HCT116 (cell line): ENCODE measurements around the gene RNH1. TPM values are rescaled to one million over a fixed set of nuclear protein-coding genes. Genes with fewer than 3 reads are reported as not detected.

Source experiments
- ATAC-seq: fragments of 200-7000 bp; cut with Tn5 transposase; 2 replicates; pipeline ENCODE4 v1.9.1; 2020; ENCODE audit warnings: mild to moderate bottlenecking, moderate library complexity
- BruUV-seq: library from RNA; stranded (reverse); fragments of 400-500 nt; replicated peaks from 2 replicates; lab custom pipeline; 2021; lab: Mats Ljungman, UMichigan
- CTCF ChIA-PET: fragments of 300-600 bp; sonication (Branson Sonifier 250); formaldehyde crosslinking; loops from one replicate; lab custom pipeline; 2021; ENCODE audit warnings: antibody characterized with exemption; lab: Charles Lee
- POLR2A ChIA-PET: fragments of 300-600, 350-600 bp; sonication (Branson Sonifier 250); formaldehyde crosslinking; loops from one replicate; lab custom pipeline; 2021; ENCODE audit warnings: antibody characterized with exemption; lab: Charles Lee
- RAD21 ChIA-PET, 2 experiments: fragments of 300-600 bp; sonication (Branson Sonifier 250); formaldehyde crosslinking; loops; one replicate each; lab custom pipeline; 2023; ENCODE audit warnings: low total read pairs in 2 of 2; ENCODE audit not compliant: uncharacterized antibody in 2 of 2, unreplicated experiment in 2 of 2, low non-redundant PET in 1 of 2; lab: Charles Lee
- DNase-seq: peaks from one replicate; pipeline ENCODE4 v3.0.0-alpha.2; 2010; ENCODE audit warnings: low read depth, low spot score
- H2AFZ ChIP-seq: fragments of 200-600 bp; shearing (Covaris generic), sonication (generic); 2 replicates; pipeline ENCODE4 v1.6.1; 2017; ENCODE audit warnings: low read depth, mixed run types, mixed read lengths, antibody characterized with exemption, low read length; ENCODE audit not compliant: poor library complexity, severe bottlenecking
- H3K27ac ChIP-seq: 2 replicates; pipeline ENCODE4 v1.5.1; 2012; ENCODE audit warnings: low read depth, low read length
- H3K27me3 ChIP-seq: fragments of 200-600 bp; sonication (generic); 2 replicates; pipeline ENCODE4 v1.6.1; 2016; ENCODE audit warnings: mixed run types, low read length, mixed read lengths; ENCODE audit not compliant: insufficient read depth
- H3K36me3 ChIP-seq, 2 experiments: fragments of 200-500 bp in 1 of 2; fragments of 200-600 bp in 1 of 2; sonication (Bioruptor generic) in 1 of 2; sonication (generic) in 1 of 2; 2 replicates each; pipeline versions ENCODE4 v1.5.1 to v1.6.1; 2014 to 2016; ENCODE audit warnings: low read length in 2 of 2, inconsistent platforms in 1 of 2, mixed read lengths in 1 of 2, mixed run types in 1 of 2; ENCODE audit not compliant: insufficient read depth in 2 of 2, control insufficient read depth in 1 of 2
- H3K4me1 ChIP-seq, 2 experiments: fragments of 200-600 bp in 1 of 2; sonication (generic) in 1 of 2; 2 replicates each; pipeline versions ENCODE4 v1.5.1 to v1.6.1; 2012 to 2017; ENCODE audit warnings: low read length in 2 of 2, inconsistent platforms in 1 of 2, mild to moderate bottlenecking in 1 of 2, mixed read lengths in 1 of 2, mixed run types in 1 of 2, moderate library complexity in 1 of 2; ENCODE audit not compliant: insufficient read depth in 2 of 2, control insufficient read depth in 1 of 2
- H3K4me2 ChIP-seq: fragments of 200-600 bp; sonication (generic); 2 replicates; pipeline ENCODE4 v1.6.1; 2017; ENCODE audit warnings: mixed run types, low read length, mixed read lengths
- H3K4me3 ChIP-seq, 2 experiments: fragments of 200-600 bp in 1 of 2; sonication (generic) in 1 of 2; replicated peaks in 1 of 2; 2 replicates each; pipeline ENCODE4 v1.5.1; 2011 to 2016; ENCODE audit warnings: low read length in 2 of 2, control low read depth in 1 of 2, low read depth in 1 of 2, mild to moderate bottlenecking in 1 of 2, mixed read lengths in 1 of 2, mixed run types in 1 of 2
- H3K79me2 ChIP-seq: fragments of 200-600 bp; sonication (generic); 2 replicates; pipeline ENCODE4 v1.6.1; 2017; ENCODE audit warnings: mild to moderate bottlenecking, mixed run types, low read length, moderate library complexity, mixed read lengths; ENCODE audit not compliant: insufficient read depth
- H3K9ac ChIP-seq: fragments of 200-600 bp; sonication (generic); 2 replicates; pipeline ENCODE4 v1.6.1; 2016; ENCODE audit warnings: low read length, mixed read lengths
- H3K9me2 ChIP-seq: fragments of 200-600 bp; sonication (generic), shearing (Covaris generic); 2 replicates; pipeline ENCODE4 v1.6.1; 2017; ENCODE audit warnings: mixed run types, mild to moderate bottlenecking, moderate library complexity; ENCODE audit not compliant: insufficient read depth
- H3K9me3 ChIP-seq, 2 experiments: fragments of 200-500 bp in 1 of 2; fragments of 200-600 bp in 1 of 2; sonication (Bioruptor generic) in 1 of 2; sonication (generic) in 1 of 2; 2 replicates each; pipeline ENCODE4 v1.6.1; 2014 to 2017; ENCODE audit warnings: low read length in 2 of 2, mixed read lengths in 2 of 2, inconsistent platforms in 1 of 2, low read depth in 1 of 2, mild to moderate bottlenecking in 1 of 2, mixed run types in 1 of 2, moderate library complexity in 1 of 2; ENCODE audit not compliant: control insufficient read depth in 1 of 2, insufficient read depth in 1 of 2
- H4K20me1 ChIP-seq: fragments of 200-600 bp; sonication (generic), shearing (Covaris generic); 2 replicates; pipeline ENCODE4 v1.6.1; 2017; ENCODE audit warnings: mixed run types, mild to moderate bottlenecking, moderate library complexity; ENCODE audit not compliant: insufficient read depth
- CEBPB ChIP-seq: IDR thresholded peaks from 2 replicates; pipeline ENCODE4 v1.6.1; 2012; ENCODE audit warnings: low read depth
- EGR1 ChIP-seq: IDR thresholded peaks from 2 replicates; pipeline ENCODE4 v1.6.1; 2012; ENCODE audit warnings: low read depth
- ELF1 ChIP-seq: IDR thresholded peaks from 2 replicates; pipeline ENCODE4 v1.6.1; 2012; ENCODE audit warnings: low read depth, borderline replicate concordance
- POLR2A ChIP-seq: IDR thresholded peaks from 2 replicates; pipeline ENCODE4 v1.7.0; 2011; ENCODE audit warnings: borderline replicate concordance; ENCODE audit not compliant: insufficient read depth, insufficient read length; ENCODE audit errors: extremely low read depth
- SP1 ChIP-seq: IDR thresholded peaks from 2 replicates; pipeline ENCODE4 v1.6.1; 2012; ENCODE audit warnings: low read depth
- ZBTB33 ChIP-seq: IDR thresholded peaks from 2 replicates; pipeline ENCODE4 v1.6.1; 2011; ENCODE audit warnings: mild to moderate bottlenecking, low read length, moderate library complexity; ENCODE audit not compliant: insufficient replicate concordance; ENCODE audit errors: extremely low read depth
- ZFX ChIP-seq: fragments of 450-650 bp; IDR thresholded peaks from 2 replicates; pipeline ENCODE4 v1.6.1; 2017
- intact Hi-C: fragments of 100-400 bp; cut with micrococcal nuclease; formaldehyde crosslinking; loops from 2 replicates; pipeline ENCODE4 v1.10.0; 2022
- total RNA-seq: library from RNA; stranded (reverse); gene quantifications from one replicate; pipeline ENCODE4 v1.2.1, GENCODE V29; 2021; ENCODE audit not compliant: unreplicated experiment
- TF ChIP-seq, protein P1 (sequence below): IDR thresholded peaks from 2 replicates; pipeline ENCODE4 v1.6.1; 2012; ENCODE audit warnings: low read depth

The RNH1 gene
- total RNA-seq, 1 experiment from 2014 or later = 120 TPM

DNA sequence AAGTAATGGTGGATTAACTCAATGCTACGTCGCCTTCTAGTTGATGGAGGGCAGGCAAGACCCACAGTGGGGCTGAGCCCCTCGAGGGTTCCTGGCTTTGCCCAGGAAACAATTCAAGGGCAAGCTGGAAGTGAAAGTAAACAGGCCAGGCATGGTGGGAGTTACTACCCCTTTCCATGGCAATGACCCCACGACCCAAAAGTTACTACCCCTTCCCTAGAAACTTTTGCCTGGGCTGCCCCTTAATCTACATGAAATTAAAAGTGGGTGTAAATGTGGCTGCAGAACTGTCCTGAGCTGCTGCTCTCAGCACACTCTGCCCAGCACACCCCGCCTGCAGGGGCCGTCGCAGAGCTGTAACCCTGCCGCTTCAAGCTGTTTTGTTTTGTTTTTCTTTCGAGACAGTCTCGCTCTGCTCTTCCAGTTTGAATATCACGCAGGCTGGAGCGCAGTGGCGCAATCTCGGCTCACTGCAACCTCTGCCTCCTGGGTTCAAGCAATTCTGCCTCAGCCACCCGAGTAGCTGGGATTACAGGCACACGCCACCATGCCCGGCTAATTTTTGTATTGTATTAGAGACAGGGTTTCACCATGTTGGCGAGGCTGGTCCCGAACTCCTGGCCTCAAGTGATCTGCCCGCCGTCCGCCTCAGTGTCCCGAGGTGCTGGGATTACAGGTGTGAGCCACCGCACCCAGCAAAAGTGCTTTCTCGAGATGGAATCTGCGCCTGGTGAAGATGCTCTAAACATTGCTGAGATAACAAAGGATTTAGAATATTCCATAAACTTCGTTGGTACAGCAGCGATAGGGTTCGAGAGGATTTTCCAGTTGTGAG is 5.9 kb upstream of the RNH1 start:
- POLR2A ChIA-PET = no interaction called here
- TF ChIP-seq EGR1 (no peak), CEBPB (no peak), POLR2A (no peak), SP1 (no peak), ZFX (no peak), ELF1 (no peak), ZBTB33 (no peak)
- TF ChIP-seq, protein P1, sequence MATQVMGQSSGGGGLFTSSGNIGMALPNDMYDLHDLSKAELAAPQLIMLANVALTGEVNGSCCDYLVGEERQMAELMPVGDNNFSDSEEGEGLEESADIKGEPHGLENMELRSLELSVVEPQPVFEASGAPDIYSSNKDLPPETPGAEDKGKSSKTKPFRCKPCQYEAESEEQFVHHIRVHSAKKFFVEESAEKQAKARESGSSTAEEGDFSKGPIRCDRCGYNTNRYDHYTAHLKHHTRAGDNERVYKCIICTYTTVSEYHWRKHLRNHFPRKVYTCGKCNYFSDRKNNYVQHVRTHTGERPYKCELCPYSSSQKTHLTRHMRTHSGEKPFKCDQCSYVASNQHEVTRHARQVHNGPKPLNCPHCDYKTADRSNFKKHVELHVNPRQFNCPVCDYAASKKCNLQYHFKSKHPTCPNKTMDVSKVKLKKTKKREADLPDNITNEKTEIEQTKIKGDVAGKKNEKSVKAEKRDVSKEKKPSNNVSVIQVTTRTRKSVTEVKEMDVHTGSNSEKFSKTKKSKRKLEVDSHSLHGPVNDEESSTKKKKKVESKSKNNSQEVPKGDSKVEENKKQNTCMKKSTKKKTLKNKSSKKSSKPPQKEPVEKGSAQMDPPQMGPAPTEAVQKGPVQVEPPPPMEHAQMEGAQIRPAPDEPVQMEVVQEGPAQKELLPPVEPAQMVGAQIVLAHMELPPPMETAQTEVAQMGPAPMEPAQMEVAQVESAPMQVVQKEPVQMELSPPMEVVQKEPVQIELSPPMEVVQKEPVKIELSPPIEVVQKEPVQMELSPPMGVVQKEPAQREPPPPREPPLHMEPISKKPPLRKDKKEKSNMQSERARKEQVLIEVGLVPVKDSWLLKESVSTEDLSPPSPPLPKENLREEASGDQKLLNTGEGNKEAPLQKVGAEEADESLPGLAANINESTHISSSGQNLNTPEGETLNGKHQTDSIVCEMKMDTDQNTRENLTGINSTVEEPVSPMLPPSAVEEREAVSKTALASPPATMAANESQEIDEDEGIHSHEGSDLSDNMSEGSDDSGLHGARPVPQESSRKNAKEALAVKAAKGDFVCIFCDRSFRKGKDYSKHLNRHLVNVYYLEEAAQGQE = no peak

More for the DNA sequence above, 5.9 kb upstream of the RNH1 start:
- Histone ChIP-seq H3K9ac (no peak overlapping the region), H3K9me2 (no peaks in the 10 kb centered on the region), H3K36me3 (peaks cover 0 to 16% of the 10 kb centered on the region in 2 experiments; a peak in 2 of 4 replicates), H4K20me1 (no peaks in the 10 kb centered on the region), H3K4me3 (no peak overlapping the region), H3K79me2 (peaks cover 4% of the 10 kb centered on the region; the same call in 1 of the 2 replicates), H3K9me3 (peaks cover 0 to 17% of the 10 kb centered on the region in 2 experiments; a peak in 1 of 4 replicates), H2AFZ (no peak overlapping the region), H3K4me1 (no peaks in the 10 kb centered on the region), H3K27me3 (no peaks in the 10 kb centered on the region), H3K27ac (no peak overlapping the region), H3K4me2 (no peak overlapping the region)
- no TSS peak for BruUV-seq
- ChIA-PET RAD21 (no interaction called here), CTCF (no interaction called here)
- ATAC-seq (no peak), DNase-seq (no peak)
- intact Hi-C loops = no loop called here
